HepG2 (cell line): ENCODE data around the gene DLL3.

Experiments used
- CTCF ChIP-seq: sonication (generic); formaldehyde crosslinking; IDR thresholded peaks from 2 replicates; pipeline ENCODE4 v1.5.0; 2020; ENCODE audit warnings: mild to moderate bottlenecking, missing genetic modification reagents, moderate library complexity
- HNF4A ChIP-seq: sonication (generic); formaldehyde crosslinking; IDR thresholded peaks from 2 replicates; pipeline ENCODE4 v1.4.0; 2020; ENCODE audit warnings: missing genetic modification reagents

DNA sequence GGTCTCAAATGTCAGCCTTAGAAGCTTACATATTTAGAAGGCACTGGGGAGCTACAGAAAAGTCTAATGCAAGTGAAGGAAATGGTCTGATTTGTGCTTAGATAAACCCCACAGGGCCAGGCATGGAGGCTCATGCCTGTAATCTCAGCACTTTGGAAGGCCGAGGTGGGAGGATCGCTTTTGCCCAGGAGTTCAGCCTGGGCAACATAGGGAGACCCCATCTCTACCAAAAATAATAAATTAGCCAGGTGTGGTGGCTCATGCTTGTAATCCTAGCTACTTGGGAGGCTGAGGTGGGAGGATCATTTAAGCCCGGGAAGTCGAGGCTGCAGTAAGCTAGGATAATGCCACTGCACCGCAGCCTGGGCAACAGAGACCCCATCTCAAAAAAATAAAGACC is 2.7 kb upstream of the DLL3 start:
- TF ChIP-seq CTCF (CRISPR knock-in tag): no peak
- no peak for TF ChIP-seq HNF4A (CRISPR knock-in tag)
